ENCODE measurements around the gene LINGO3.

Gene LINGO3

GRCh38 chr19:2339644-2340310, 31.8 kb upstream of the LINGO3 start:
- DNase-seq, result no peak

GRCh38 chr19:2338751-2339643, 31.0 kb upstream of the LINGO3 start:
- no peak for DNase-seq

GRCh38 chr19:2338055-2338615, 30.2 kb upstream of the LINGO3 start:
- no peak for DNase-seq

- no peak for DNase-seq
These were observed 29.4 kb upstream of the LINGO3 start for GRCh38 chr19:2337329-2337707.

- DNase-seq, result no peak
These were observed 28.8 kb upstream of the LINGO3 start for GRCh38 chr19:2336528-2337328.

- no peak for DNase-seq
These were observed 27.9 kb upstream of the LINGO3 start for GRCh38 chr19:2335848-2336247.

- DNase-seq, result no peak
These were observed 27.3 kb upstream of the LINGO3 start for GRCh38 chr19:2334986-2335846.

GRCh38 chr19:2334426-2334825, 26.5 kb upstream of the LINGO3 start:
- no peak for DNase-seq

- DNase-seq, result peak in 1 of 2 experiments; percentile 26
These were observed 25.9 kb upstream of the LINGO3 start for GRCh38 chr19:2333807-2334211.

GRCh38 chr19:2333027-2333806, 25.3 kb upstream of the LINGO3 start:
- DNase-seq, result peak; percentile 91 to 93

- DNase-seq, result peak; percentile 77 to 86
These were observed 24.5 kb upstream of the LINGO3 start for GRCh38 chr19:2332341-2333026.

- DNase-seq, result no peak
These were observed 23.8 kb upstream of the LINGO3 start for GRCh38 chr19:2331601-2332246.

GRCh38 chr19:2330632-2331284, 22.8 kb upstream of the LINGO3 start:
- DNase-seq, result peak in 1 of 2 experiments; percentile 62

- no peak for DNase-seq
These were observed 22.3 kb upstream of the LINGO3 start for GRCh38 chr19:2330255-2330631.

- no peak for DNase-seq
These were observed 21.6 kb upstream of the LINGO3 start for GRCh38 chr19:2329501-2329916.

- DNase-seq, result no peak
These were observed 21.2 kb upstream of the LINGO3 start for GRCh38 chr19:2329149-2329478.

- DNase-seq, result peak; percentile 87 to 91
These were observed 20.6 kb upstream of the LINGO3 start, which contains the start of the genes LSM7 and SPPL2B for GRCh38 chr19:2328401-2329148. LSM7 (minus strand) TSS chr19:2328586; CDS start chr19:2328566, 20 bp downstream. SPPL2B (plus strand) TSS chr19:2328684; CDS start chr19:2328710, 26 bp downstream.

GRCh38 chr19:2327773-2328400, 19.9 kb upstream of the LINGO3 start:
- DNase-seq, result peak; percentile 70 to 86

Data from NCI-H2081 (cell line).